ENCODE data around the gene TSSK2. TPM values are rescaled to one million over a fixed set of nuclear protein-coding genes. Genes with fewer than 3 reads are reported as not detected.

Gene TSSK2
- total and polyA plus RNA-seq, 2 donors: 0.09 TPM; not detected in 1

DNA sequence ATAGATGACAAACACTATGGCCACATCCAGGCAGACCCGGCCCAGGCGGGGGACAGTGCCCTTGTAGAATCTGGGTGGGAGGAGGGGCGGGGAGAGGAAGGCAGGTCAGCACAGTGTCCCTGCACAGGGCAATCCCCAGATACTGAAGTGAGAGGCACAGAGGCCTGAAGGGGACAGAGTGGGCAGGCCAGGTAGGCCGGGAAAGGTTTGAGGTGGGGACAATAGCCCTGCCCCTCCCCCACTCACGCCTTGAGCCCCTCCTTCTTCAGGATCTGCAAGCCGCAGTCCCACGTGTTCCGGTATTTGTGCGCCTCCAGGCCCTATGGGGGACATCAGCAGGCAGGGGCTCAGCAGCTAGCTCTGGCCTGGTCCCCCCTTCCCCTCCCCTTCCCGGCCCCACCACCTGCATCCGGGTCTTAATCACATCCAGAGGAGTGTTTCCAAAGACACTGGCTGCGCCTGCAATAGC lies 45.1 kb downstream of the TSSK2 start:
- H3K27me3 ChIP-seq (ENCODE audit: control insufficient read depth in 2 of 2, insufficient read depth in 1 of 2, low read length in 1 of 2): peaks cover 0 to 24% of the 10 kb centered on the region in 2 donors
- H3K9me3 ChIP-seq (ENCODE audit: control insufficient read depth in 2 of 2, insufficient read depth in 1 of 2, low read length in 1 of 2): no peaks in the 10 kb centered on the region
- H3K4me1 ChIP-seq (ENCODE audit: control insufficient read depth in 2 of 2, insufficient read depth in 2 of 2, low read length in 2 of 2): peaks cover 15 to 31% of the 10 kb centered on the region in 2 donors
- no peak overlapping the region for H3K27ac ChIP-seq (ENCODE audit: low read depth in 1 of 2, low read length in 1 of 2)
- no peak for DNase-seq (ENCODE audit: low read depth in 6 of 9, low spot score in 9 of 9)
- 89% methylated on average over 12 of the region's 12 CpGs for WGBS
- peaks cover 3% of the 10 kb centered on the region in 2 donors for H3K36me3 ChIP-seq (ENCODE audit: control insufficient read depth in 2 of 2, insufficient read depth in 2 of 2, low read length in 1 of 2)
- no peak overlapping the region for H3K4me3 ChIP-seq (ENCODE audit: low read length in 2 of 2)

- 95% methylated on average over 12 of the region's 12 CpGs for WGBS
Measured at GRCh38 chr22:19176732-19177131, 45.6 kb downstream of the TSSK2 start.

DNA sequence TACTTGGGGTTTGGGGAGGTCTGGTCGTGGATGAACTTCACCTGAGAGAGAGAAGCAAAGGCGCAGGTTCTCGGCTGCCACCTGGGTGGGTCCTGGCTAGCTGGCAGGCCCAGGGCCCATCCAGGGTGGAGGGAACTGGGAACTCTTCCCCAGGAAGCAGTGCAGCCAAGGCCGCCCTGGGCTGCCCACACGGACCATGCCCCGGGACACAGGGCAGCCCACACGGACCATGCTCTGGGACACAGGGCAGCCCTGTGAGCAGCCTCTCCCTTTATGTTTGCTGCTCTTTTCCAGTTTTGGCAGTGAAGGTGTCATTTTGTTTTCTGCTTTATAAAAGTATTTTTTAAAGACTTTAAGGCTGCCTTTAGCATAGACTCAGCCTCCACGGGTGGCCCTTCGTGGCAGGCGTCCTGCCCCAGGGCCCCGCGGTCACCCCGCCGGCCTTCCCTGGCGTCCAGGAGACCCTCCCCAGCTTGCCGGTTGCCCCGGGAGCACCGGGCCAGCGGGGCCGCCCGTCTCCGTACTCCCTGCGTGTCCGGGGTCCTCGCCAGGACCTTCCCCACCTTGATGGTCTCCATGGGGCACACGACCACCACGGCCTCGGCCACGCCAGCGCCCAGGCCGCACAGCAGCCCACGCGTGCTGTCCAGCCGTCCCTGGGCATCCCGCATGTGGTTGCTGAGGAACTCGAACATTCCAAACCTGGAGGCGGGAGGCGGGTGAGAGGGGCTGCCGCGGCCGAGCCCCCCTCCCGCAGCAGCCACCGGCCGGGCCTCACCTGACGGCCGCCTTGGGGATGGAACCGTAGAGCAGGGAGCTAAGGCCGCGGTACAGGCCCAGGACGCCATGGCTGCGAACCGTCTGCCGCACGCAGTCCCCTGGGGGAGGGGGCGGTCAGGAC lies 46.3 kb downstream of the TSSK2 start:
- 56% methylated on average over 55 of the region's 55 CpGs for WGBS
- peaks cover 10 to 28% of the 10 kb centered on the region in 2 donors for H3K4me1 ChIP-seq (ENCODE audit: control insufficient read depth in 2 of 2, insufficient read depth in 2 of 2, low read length in 2 of 2)
- no peak for DNase-seq (ENCODE audit: low read depth in 6 of 9, low spot score in 9 of 9)

More at GRCh38 chr22:19176732-19177131, 45.6 kb downstream of the TSSK2 start:
- no peaks in the 10 kb centered on the region for H3K9me3 ChIP-seq (ENCODE audit: control insufficient read depth in 2 of 2, insufficient read depth in 1 of 2, low read length in 1 of 2)
- H3K36me3 ChIP-seq (ENCODE audit: control insufficient read depth in 2 of 2, insufficient read depth in 2 of 2, low read length in 1 of 2): peaks cover 3% of the 10 kb centered on the region in 2 donors
- DNase-seq (ENCODE audit: low read depth in 6 of 9, low spot score in 9 of 9): no peak
- H3K27ac ChIP-seq (ENCODE audit: low read depth in 1 of 2, low read length in 1 of 2): no peak overlapping the region
- H3K4me3 ChIP-seq (ENCODE audit: low read length in 2 of 2): no peak overlapping the region
- H3K27me3 ChIP-seq (ENCODE audit: control insufficient read depth in 2 of 2, insufficient read depth in 1 of 2, low read length in 1 of 2): peaks cover 0 to 22% of the 10 kb centered on the region in 2 donors
- peaks cover 15 to 31% of the 10 kb centered on the region in 2 donors for H3K4me1 ChIP-seq (ENCODE audit: control insufficient read depth in 2 of 2, insufficient read depth in 2 of 2, low read length in 2 of 2)

GRCh38 chr22:19178065-19178656 lies 47.1 kb downstream of the TSSK2 start:
- under 1% methylated on average over 80 of the region's 80 CpGs for WGBS
- Histone ChIP-seq H3K36me3 (ENCODE audit: control insufficient read depth in 2 of 2, insufficient read depth in 2 of 2, low read length in 1 of 2) (peaks cover 3% of the 10 kb centered on the region in 2 donors), H3K27me3 (ENCODE audit: control insufficient read depth in 2 of 2, insufficient read depth in 1 of 2, low read length in 1 of 2) (peaks cover 0 to 34% of the 10 kb centered on the region in 2 donors), H3K9me3 (ENCODE audit: control insufficient read depth in 2 of 2, insufficient read depth in 1 of 2, low read length in 1 of 2) (no peaks in the 10 kb centered on the region), H3K27ac (ENCODE audit: low read depth in 1 of 2, low read length in 1 of 2) (peak overlapping the region in 1 of 2 donors; percentile 80), H3K4me3 (ENCODE audit: low read length in 2 of 2) (peak overlapping the region; percentile 44 to 87), H3K4me1 (ENCODE audit: control insufficient read depth in 2 of 2, insufficient read depth in 2 of 2, low read length in 2 of 2) (peaks cover 6 to 21% of the 10 kb centered on the region in 2 donors)
- peak in 6 of 9 donors; percentile 29 to 73 (median 45) for DNase-seq (ENCODE audit: low read depth in 6 of 9, low spot score in 9 of 9)

More for the DNA sequence above, 46.3 kb downstream of the TSSK2 start:
- Histone ChIP-seq H3K9me3 (ENCODE audit: control insufficient read depth in 2 of 2, insufficient read depth in 1 of 2, low read length in 1 of 2) (no peaks in the 10 kb centered on the region), H3K4me3 (ENCODE audit: low read length in 2 of 2) (peak overlapping the region; percentile 20 to 87), H3K36me3 (ENCODE audit: control insufficient read depth in 2 of 2, insufficient read depth in 2 of 2, low read length in 1 of 2) (peaks cover 3% of the 10 kb centered on the region in 2 donors), H3K27ac (ENCODE audit: low read depth in 1 of 2, low read length in 1 of 2) (no peak overlapping the region), H3K27me3 (ENCODE audit: control insufficient read depth in 2 of 2, insufficient read depth in 1 of 2, low read length in 1 of 2) (peaks cover 0 to 28% of the 10 kb centered on the region in 2 donors)

- peak in 8 of 9 donors; percentile 42 to 86 (median 72) for DNase-seq (ENCODE audit: low read depth in 6 of 9, low spot score in 9 of 9)
- H3K4me1 ChIP-seq (ENCODE audit: control insufficient read depth in 2 of 2, insufficient read depth in 2 of 2, low read length in 2 of 2): peaks cover 6 to 18% of the 10 kb centered on the region in 2 donors
Measured at GRCh38 chr22:19178657-19179496, 47.8 kb downstream of the TSSK2 start, which contains the start of gene SLC25A1. Gene SLC25A1 (minus strand): TSS chr22:19178736. CDS start chr22:19178673, 63 bp downstream.

DNA sequence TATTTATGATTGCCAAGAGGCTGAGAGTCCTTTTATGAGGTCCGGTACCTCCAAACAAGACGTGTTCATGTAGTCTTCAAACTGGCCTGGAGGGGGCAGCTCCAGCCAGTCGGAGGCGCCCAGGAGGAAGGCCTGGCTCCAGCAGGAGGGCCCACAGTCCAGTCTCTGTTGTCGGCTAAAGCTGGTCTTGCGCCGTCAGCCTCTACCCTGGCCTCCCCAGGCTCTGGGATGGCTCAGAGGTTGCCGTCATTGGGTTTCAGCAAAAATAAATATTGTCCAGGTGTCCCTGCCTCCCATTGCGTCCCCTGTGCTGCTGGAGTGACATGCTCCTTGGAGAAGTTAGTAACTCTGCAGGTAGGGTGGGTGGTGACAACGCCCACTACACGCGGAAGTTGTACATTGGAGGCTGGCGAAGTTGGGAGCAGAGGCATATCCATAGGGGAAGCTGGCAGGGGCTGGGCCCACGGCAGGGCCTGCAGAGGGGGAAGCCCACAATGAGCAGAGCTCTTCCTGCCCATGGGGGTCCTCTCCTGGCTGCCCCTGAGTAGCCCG lies 48.5 kb downstream of the TSSK2 start:
- peak overlapping the region in 1 of 2 donors; percentile 87 for H3K4me3 ChIP-seq (ENCODE audit: low read length in 2 of 2)
- H3K36me3 ChIP-seq (ENCODE audit: control insufficient read depth in 2 of 2, insufficient read depth in 2 of 2, low read length in 1 of 2): peaks cover 3% of the 10 kb centered on the region in 2 donors
- DNase-seq (ENCODE audit: low read depth in 6 of 9, low spot score in 9 of 9): peak in 3 of 9 donors; percentile 8 to 45 (median 18)
- H3K27ac ChIP-seq (ENCODE audit: low read depth in 1 of 2, low read length in 1 of 2): no peak overlapping the region
- H3K9me3 ChIP-seq (ENCODE audit: control insufficient read depth in 2 of 2, insufficient read depth in 1 of 2, low read length in 1 of 2): no peaks in the 10 kb centered on the region
- peaks cover 6 to 18% of the 10 kb centered on the region in 2 donors for H3K4me1 ChIP-seq (ENCODE audit: control insufficient read depth in 2 of 2, insufficient read depth in 2 of 2, low read length in 2 of 2)
- peaks cover 0 to 37% of the 10 kb centered on the region in 2 donors for H3K27me3 ChIP-seq (ENCODE audit: control insufficient read depth in 2 of 2, insufficient read depth in 1 of 2, low read length in 1 of 2)
- WGBS: 51% methylated on average over 15 of the region's 15 CpGs

More at GRCh38 chr22:19178657-19179496, 47.8 kb downstream of the TSSK2 start, which contains the start of gene SLC25A1:
- Histone ChIP-seq H3K9me3 (ENCODE audit: control insufficient read depth in 2 of 2, insufficient read depth in 1 of 2, low read length in 1 of 2) (no peaks in the 10 kb centered on the region), H3K36me3 (ENCODE audit: control insufficient read depth in 2 of 2, insufficient read depth in 2 of 2, low read length in 1 of 2) (peaks cover 3% of the 10 kb centered on the region in 2 donors), H3K27me3 (ENCODE audit: control insufficient read depth in 2 of 2, insufficient read depth in 1 of 2, low read length in 1 of 2) (peaks cover 0 to 37% of the 10 kb centered on the region in 2 donors), H3K4me3 (ENCODE audit: low read length in 2 of 2) (peak within 1 kb of the TSS; percentile 56 to 87), H3K27ac (ENCODE audit: low read depth in 1 of 2, low read length in 1 of 2) (peak within 1 kb of the TSS; percentile 18 to 80)
- under 1% methylated on average over 86 of the region's 86 CpGs for WGBS

DNA sequence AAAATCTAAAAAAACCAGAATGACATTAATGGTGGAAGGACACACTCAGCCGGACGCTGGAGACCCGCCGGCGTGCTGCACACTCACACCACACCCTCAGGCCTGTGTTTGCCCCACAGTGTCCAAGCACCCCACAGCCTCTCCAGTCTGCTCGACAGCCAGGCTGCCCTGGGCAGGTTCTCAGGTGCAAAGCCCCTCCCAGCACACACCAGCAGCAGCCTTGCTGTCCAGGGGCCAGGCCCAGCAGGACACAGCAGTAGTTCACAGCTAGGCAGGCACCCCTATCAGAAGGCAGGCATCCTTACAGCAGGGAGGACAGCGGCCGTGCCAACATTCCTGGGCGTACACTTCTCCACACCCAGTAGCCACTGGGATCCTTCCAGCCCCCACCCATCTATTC lies 49.1 kb downstream of the TSSK2 start:
- H3K27ac ChIP-seq (ENCODE audit: low read depth in 1 of 2, low read length in 1 of 2): no peak overlapping the region
- peaks cover 0 to 37% of the 10 kb centered on the region in 2 donors for H3K27me3 ChIP-seq (ENCODE audit: control insufficient read depth in 2 of 2, insufficient read depth in 1 of 2, low read length in 1 of 2)
- H3K9me3 ChIP-seq (ENCODE audit: control insufficient read depth in 2 of 2, insufficient read depth in 1 of 2, low read length in 1 of 2): no peaks in the 10 kb centered on the region
- 97% methylated on average over 9 of the region's 9 CpGs for WGBS
- DNase-seq (ENCODE audit: low read depth in 6 of 9, low spot score in 9 of 9): no peak
- H3K4me3 ChIP-seq (ENCODE audit: low read length in 2 of 2): no peak overlapping the region
- peaks cover 3% of the 10 kb centered on the region in 2 donors for H3K36me3 ChIP-seq (ENCODE audit: control insufficient read depth in 2 of 2, insufficient read depth in 2 of 2, low read length in 1 of 2)
- peaks cover 6 to 18% of the 10 kb centered on the region in 2 donors for H3K4me1 ChIP-seq (ENCODE audit: control insufficient read depth in 2 of 2, insufficient read depth in 2 of 2, low read length in 2 of 2)

DNA sequence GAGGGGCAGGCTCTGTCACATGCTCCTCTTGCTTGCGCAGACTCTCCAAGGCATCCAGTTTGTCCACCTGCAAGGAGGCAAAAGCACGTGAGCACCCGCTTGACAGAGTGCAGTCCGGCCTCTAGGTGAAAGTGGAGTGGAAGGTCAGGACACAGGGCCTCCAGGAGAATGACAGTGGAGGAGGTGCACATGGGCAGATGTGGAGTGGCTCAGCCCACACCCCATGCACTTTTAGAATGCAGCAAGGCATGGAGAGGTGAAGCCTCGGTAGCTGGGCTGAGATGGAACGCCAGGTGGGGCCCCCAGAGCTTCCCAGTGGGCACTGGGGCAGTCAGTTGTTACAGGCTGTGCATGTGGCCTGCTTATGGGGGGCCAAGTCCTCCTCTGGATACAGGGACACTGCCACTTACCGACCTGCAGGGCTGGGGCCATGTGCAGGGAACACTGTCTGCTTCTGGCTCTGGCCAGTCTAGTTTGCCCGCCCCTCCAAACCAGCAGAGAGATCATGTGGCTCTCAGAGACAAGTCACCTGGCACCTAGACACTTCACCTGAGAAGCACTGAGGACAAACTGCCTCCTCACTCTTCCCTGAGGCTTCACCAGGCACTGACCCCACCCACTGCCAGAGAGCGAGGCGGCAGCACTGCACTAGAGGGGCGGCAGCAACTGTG lies 49.8 kb downstream of the TSSK2 start:
- H3K9me3 ChIP-seq (ENCODE audit: control insufficient read depth in 2 of 2, insufficient read depth in 1 of 2, low read length in 1 of 2): no peaks in the 10 kb centered on the region
- no peak for DNase-seq (ENCODE audit: low read depth in 6 of 9, low spot score in 9 of 9)
- peaks cover 6 to 18% of the 10 kb centered on the region in 2 donors for H3K4me1 ChIP-seq (ENCODE audit: control insufficient read depth in 2 of 2, insufficient read depth in 2 of 2, low read length in 2 of 2)
- H3K27ac ChIP-seq (ENCODE audit: low read depth in 1 of 2, low read length in 1 of 2): no peak overlapping the region
- H3K36me3 ChIP-seq (ENCODE audit: control insufficient read depth in 2 of 2, insufficient read depth in 2 of 2, low read length in 1 of 2): peaks cover 0 to 3% of the 10 kb centered on the region in 2 donors
- 97% methylated on average over 11 of the region's 11 CpGs for WGBS
- H3K4me3 ChIP-seq (ENCODE audit: low read length in 2 of 2): no peak overlapping the region
- H3K27me3 ChIP-seq (ENCODE audit: control insufficient read depth in 2 of 2, insufficient read depth in 1 of 2, low read length in 1 of 2): peaks cover 0 to 37% of the 10 kb centered on the region in 2 donors
